ENCODE measurements around the gene TRIP11.

DNA sequence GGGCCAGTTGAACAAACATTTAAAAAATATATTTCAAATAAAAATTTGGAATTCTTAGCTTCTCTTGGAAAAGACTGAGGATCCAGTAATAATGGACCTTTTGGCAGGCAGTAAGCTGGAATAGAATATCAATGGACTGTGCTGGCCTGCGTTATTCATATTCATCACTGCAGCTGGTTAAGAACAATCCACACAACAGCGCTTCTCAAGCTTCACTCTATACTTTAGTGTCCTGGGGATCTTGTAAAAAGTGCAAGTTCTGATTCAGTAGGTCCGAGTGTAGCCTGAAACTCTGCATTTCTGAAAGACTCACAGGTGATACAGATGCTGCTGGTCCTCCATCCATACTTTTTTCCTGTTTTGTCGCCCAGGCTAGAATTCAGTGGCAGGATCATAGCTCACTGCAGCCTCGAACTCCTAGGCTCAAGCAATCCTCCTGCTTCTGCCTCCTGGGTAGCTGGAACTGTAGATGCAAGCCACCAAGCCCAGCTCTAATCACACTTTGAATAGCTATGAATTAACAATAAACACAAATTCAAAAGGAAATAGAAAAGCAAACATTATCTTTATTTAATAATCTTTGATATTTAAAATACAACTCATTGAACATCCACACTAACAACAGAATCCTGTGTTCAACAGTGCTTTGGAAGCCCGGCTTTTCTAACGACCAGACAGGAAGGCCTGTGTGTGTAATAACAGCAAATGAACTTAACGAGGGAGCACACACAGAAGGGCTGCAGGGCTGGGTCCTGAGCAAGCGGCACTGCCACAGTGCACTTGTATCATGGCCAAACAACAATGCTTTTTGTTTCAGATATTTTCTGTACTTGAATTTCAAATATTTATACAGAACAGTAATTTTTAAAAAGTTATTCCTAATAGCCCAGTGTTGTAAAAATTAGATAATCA is 18.4 kb upstream of the TRIP11 start:
- TF ChIP-seq, protein P1, sequence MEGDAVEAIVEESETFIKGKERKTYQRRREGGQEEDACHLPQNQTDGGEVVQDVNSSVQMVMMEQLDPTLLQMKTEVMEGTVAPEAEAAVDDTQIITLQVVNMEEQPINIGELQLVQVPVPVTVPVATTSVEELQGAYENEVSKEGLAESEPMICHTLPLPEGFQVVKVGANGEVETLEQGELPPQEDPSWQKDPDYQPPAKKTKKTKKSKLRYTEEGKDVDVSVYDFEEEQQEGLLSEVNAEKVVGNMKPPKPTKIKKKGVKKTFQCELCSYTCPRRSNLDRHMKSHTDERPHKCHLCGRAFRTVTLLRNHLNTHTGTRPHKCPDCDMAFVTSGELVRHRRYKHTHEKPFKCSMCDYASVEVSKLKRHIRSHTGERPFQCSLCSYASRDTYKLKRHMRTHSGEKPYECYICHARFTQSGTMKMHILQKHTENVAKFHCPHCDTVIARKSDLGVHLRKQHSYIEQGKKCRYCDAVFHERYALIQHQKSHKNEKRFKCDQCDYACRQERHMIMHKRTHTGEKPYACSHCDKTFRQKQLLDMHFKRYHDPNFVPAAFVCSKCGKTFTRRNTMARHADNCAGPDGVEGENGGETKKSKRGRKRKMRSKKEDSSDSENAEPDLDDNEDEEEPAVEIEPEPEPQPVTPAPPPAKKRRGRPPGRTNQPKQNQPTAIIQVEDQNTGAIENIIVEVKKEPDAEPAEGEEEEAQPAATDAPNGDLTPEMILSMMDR (conservative IDR thresholded peaks at IDR 0.05; ENCODE audit: low read depth in 2 of 2), result no peak
- TF ChIP-seq CREB1 (CRISPR knock-in tag; IDR thresholded peaks at IDR 0.05; ENCODE audit: low read depth) (no peak), NANOG (IDR thresholded peaks at IDR 0.05; ENCODE audit: borderline replicate concordance) (no peak), POLR2AphosphoS5 (IDR thresholded peaks at IDR 0.05; ENCODE audit: low read depth) (no peak), EZH2 (IDR thresholded peaks at IDR 0.05; ENCODE audit: low read depth, unreplicated experiment) (no peak), EZH2phosphoT487 (IDR thresholded peaks at IDR 0.05; ENCODE audit: unreplicated experiment) (no peak), JUNB (IDR thresholded peaks at IDR 0.05; ENCODE audit: unreplicated experiment) (no peak), ZNF114 (CRISPR knock-in tag; IDR thresholded peaks at IDR 0.05) (no peak), STAT1 (IDR thresholded peaks at IDR 0.05; ENCODE audit: unreplicated experiment) (no peak)
- TF ChIP-seq, protein P2, sequence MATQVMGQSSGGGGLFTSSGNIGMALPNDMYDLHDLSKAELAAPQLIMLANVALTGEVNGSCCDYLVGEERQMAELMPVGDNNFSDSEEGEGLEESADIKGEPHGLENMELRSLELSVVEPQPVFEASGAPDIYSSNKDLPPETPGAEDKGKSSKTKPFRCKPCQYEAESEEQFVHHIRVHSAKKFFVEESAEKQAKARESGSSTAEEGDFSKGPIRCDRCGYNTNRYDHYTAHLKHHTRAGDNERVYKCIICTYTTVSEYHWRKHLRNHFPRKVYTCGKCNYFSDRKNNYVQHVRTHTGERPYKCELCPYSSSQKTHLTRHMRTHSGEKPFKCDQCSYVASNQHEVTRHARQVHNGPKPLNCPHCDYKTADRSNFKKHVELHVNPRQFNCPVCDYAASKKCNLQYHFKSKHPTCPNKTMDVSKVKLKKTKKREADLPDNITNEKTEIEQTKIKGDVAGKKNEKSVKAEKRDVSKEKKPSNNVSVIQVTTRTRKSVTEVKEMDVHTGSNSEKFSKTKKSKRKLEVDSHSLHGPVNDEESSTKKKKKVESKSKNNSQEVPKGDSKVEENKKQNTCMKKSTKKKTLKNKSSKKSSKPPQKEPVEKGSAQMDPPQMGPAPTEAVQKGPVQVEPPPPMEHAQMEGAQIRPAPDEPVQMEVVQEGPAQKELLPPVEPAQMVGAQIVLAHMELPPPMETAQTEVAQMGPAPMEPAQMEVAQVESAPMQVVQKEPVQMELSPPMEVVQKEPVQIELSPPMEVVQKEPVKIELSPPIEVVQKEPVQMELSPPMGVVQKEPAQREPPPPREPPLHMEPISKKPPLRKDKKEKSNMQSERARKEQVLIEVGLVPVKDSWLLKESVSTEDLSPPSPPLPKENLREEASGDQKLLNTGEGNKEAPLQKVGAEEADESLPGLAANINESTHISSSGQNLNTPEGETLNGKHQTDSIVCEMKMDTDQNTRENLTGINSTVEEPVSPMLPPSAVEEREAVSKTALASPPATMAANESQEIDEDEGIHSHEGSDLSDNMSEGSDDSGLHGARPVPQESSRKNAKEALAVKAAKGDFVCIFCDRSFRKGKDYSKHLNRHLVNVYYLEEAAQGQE (IDR thresholded peaks at IDR 0.05; ENCODE audit: unreplicated experiment), result no peak
- TF ChIP-seq, protein P3, sequence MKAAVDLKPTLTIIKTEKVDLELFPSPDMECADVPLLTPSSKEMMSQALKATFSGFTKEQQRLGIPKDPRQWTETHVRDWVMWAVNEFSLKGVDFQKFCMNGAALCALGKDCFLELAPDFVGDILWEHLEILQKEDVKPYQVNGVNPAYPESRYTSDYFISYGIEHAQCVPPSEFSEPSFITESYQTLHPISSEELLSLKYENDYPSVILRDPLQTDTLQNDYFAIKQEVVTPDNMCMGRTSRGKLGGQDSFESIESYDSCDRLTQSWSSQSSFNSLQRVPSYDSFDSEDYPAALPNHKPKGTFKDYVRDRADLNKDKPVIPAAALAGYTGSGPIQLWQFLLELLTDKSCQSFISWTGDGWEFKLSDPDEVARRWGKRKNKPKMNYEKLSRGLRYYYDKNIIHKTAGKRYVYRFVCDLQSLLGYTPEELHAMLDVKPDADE (IDR thresholded peaks at IDR 0.05), result no peak

Measured in GM23338 (cell line).